Fibroblast of pulmonary artery (primary cell): ENCODE results near the gene TACC2.

ENCODE experiments used
- DNase-seq: peaks from one replicate; pipeline ENCODE4 v3.0.0-alpha.2; 2010; ENCODE audit warnings: low read depth
- H3K4me3 ChIP-seq: replicated peaks from 2 replicates; pipeline ENCODE4 v1.5.1; 2011; ENCODE audit warnings: low read depth, mild to moderate bottlenecking, control low read depth, low read length, moderate library complexity
- CTCF ChIP-seq: IDR thresholded peaks from 2 replicates; pipeline ENCODE4 v1.5.1; 2011; ENCODE audit warnings: mild to moderate bottlenecking, control low read depth, low read length, inconsistent platforms; ENCODE audit errors: missing control alignments

The TACC2 gene

GRCh38 chr10:122293961-122294380 is 305.0 kb downstream of the TACC2 start:
- no peak for DNase-seq
- H3K4me3 ChIP-seq: no peak overlapping the region
- TF ChIP-seq CTCF: no peak

- no peak overlapping the region for H3K4me3 ChIP-seq
- no peak for TF ChIP-seq CTCF
- DNase-seq: no peak
These were observed 305.8 kb downstream of the TACC2 start for GRCh38 chr10:122294511-122295450.

GRCh38 chr10:122295451-122295809 is 306.5 kb downstream of the TACC2 start:
- no peak for DNase-seq
- no peak overlapping the region for H3K4me3 ChIP-seq

GRCh38 chr10:122296363-122297120 is 307.6 kb downstream of the TACC2 start:
- H3K4me3 ChIP-seq: no peak overlapping the region
- DNase-seq: no peak
- no peak for TF ChIP-seq CTCF

More at GRCh38 chr10:122295451-122295809, 306.5 kb downstream of the TACC2 start:
- TF ChIP-seq CTCF: no peak

- TF ChIP-seq CTCF: no peak
These were observed 308.6 kb downstream of the TACC2 start for GRCh38 chr10:122297583-122297982.

GRCh38 chr10:122298206-122298597 is 309.2 kb downstream of the TACC2 start:
- no peak for TF ChIP-seq CTCF
- DNase-seq: no peak
- no peak overlapping the region for H3K4me3 ChIP-seq

More at GRCh38 chr10:122297583-122297982, 308.6 kb downstream of the TACC2 start:
- no peak overlapping the region for H3K4me3 ChIP-seq
- no peak for DNase-seq
